PC-3 (cell line): Measurements from ENCODE around the gene CERS6. TPM values are rescaled to one million over a fixed set of nuclear protein-coding genes. Genes with fewer than 3 reads are reported as not detected.

Experiments
- ATAC-seq: fragments of 200-7000 bp; cut with Tn5 transposase; 2 replicates; pipeline ENCODE4 v1.9.1; 2020; ENCODE audit warnings: mild to moderate bottlenecking, moderate library complexity
- BruUV-seq: library from RNA; stranded (reverse); fragments of 400-500 nt; replicated peaks from 2 replicates; lab custom pipeline; 2021; lab: Mats Ljungman, UMichigan
- CTCF ChIA-PET: fragments of 300-600 bp; sonication (Branson Sonifier 250); formaldehyde crosslinking; loops from one replicate; lab custom pipeline; 2022; ENCODE audit warnings: antibody characterized with exemption; lab: Charles Lee
- POLR2A ChIA-PET: fragments of 300-600 bp; sonication (Branson Sonifier 250); formaldehyde crosslinking; loops from one replicate; lab custom pipeline; 2022; ENCODE audit warnings: antibody characterized with exemption; ENCODE audit not compliant: unreplicated experiment; lab: Charles Lee
- DNase-seq: peaks from one replicate; pipeline ENCODE4 v3.0.0-alpha.2; 2015
- H2AFZ ChIP-seq: fragments of 300-600 bp; sonication (generic); 2 replicates; pipeline ENCODE4 v1.6.0; 2016; ENCODE audit warnings: antibody characterized with exemption, low read length
- H3F3A ChIP-seq: fragments of 300-600 bp; sonication (generic); one replicate; pipeline ENCODE4 v1.6.0; 2017; ENCODE audit warnings: antibody characterized with exemption, low read length, control low read depth, mild to moderate bottlenecking; ENCODE audit not compliant: unreplicated experiment
- H3K27ac ChIP-seq: fragments of 300-600 bp; sonication (generic); 2 replicates; pipeline ENCODE4 v1.5.1; 2016; ENCODE audit warnings: mild to moderate bottlenecking, low read length
- H3K27me3 ChIP-seq: fragments of 300-600 bp; sonication (generic); 2 replicates; pipeline ENCODE4 v1.6.1; 2016; ENCODE audit warnings: low read length, mixed read lengths
- H3K36me3 ChIP-seq: fragments of 300-600 bp; sonication (generic); 2 replicates; pipeline ENCODE4 v1.6.1; 2016; ENCODE audit warnings: low read depth, mixed run types, low read length, mixed read lengths
- H3K4me1 ChIP-seq: fragments of 300-600 bp; sonication (generic); 2 replicates; pipeline ENCODE4 v1.5.1; 2016; ENCODE audit warnings: low read length; ENCODE audit not compliant: insufficient read depth
- H3K4me2 ChIP-seq: fragments of 300-600 bp; sonication (generic); 2 replicates; pipeline ENCODE4 v1.6.0; 2016; ENCODE audit warnings: low read length
- H3K4me3 ChIP-seq: fragments of 300-600 bp; sonication (generic); 2 replicates; pipeline ENCODE4 v1.5.1; 2016; ENCODE audit warnings: mild to moderate bottlenecking, low read length, mixed read lengths
- H3K79me2 ChIP-seq: fragments of 300-600 bp; sonication (generic); 2 replicates; pipeline ENCODE4 v1.6.1; 2017; ENCODE audit warnings: low read length, mixed read lengths
- H3K9ac ChIP-seq: fragments of 300-600 bp; sonication (generic); 2 replicates; pipeline ENCODE4 v1.6.0; 2016; ENCODE audit warnings: mild to moderate bottlenecking, low read length
- H3K9me2 ChIP-seq: fragments of 300-600 bp; sonication (generic); replicated peaks from 2 replicates; pipeline ENCODE4 v1.6.1; 2016; ENCODE audit warnings: mixed run types, low read length, mixed read lengths
- H3K9me3 ChIP-seq: fragments of 300-600 bp; sonication (generic); 2 replicates; pipeline ENCODE4 v1.6.1; 2016; ENCODE audit warnings: low read length, mixed read lengths
- H4K20me1 ChIP-seq: fragments of 300-600 bp; sonication (generic); 2 replicates; pipeline ENCODE4 v1.6.1; 2016; ENCODE audit warnings: low read length, mixed read lengths
- EZH2 ChIP-seq: fragments of 300-600 bp; sonication (generic); IDR thresholded peaks from one replicate; pipeline ENCODE4 v1.6.1; 2017; ENCODE audit warnings: antibody characterized with exemption, mild to moderate bottlenecking, low read length; ENCODE audit not compliant: unreplicated experiment
- EZH2phosphoT487 ChIP-seq: fragments of 300-600 bp; sonication (generic); IDR thresholded peaks from 2 replicates; pipeline ENCODE4 v1.6.1; 2018; ENCODE audit warnings: mild to moderate bottlenecking, antibody characterized with exemption, low read length, borderline replicate concordance
- intact Hi-C: fragments of 100-400 bp; cut with micrococcal nuclease; formaldehyde crosslinking; loops from 2 replicates; pipeline ENCODE4 v1.9.0; 2023
- total RNA-seq: library from RNA; depleted of rRNA; stranded (reverse); fragments of >200 nt; gene quantifications from 2 replicates; pipeline ENCODE4 v1.2.3, GENCODE V29; 2014
- TF ChIP-seq, protein P1 (sequence below): fragments of 300-600 bp; sonication (generic); conservative IDR thresholded peaks from 2 replicates; pipeline ENCODE4 v1.5.1; 2017; ENCODE audit warnings: antibody characterized with exemption, low read depth, mild to moderate bottlenecking, low read length

Gene CERS6
- total RNA-seq, 1 experiment from 2014 or later = 24.2 TPM

DNA sequence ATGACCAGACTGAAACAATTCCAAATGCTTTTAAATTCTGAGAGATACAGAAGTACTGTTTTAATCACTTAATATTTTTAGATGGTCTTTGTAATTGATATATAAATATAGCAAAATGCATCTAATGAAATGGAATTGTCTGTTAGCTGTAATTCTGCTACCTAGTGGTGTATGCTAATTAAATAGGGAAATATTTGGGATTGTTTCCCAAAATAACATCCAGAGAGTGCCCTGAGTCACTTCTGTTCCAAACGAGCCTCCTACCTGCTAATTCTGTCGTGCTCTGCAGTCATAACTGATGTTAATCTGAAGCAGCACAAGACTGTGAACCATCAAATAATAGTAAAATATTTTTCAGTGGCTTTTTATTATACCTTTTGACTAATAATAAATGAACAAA, 274.9 kb downstream of the CERS6 start:
- Histone ChIP-seq H3K9me2 (no peaks in the 10 kb centered on the region), H3K4me3 (no peak overlapping the region), H3F3A (no peaks in the 10 kb centered on the region), H4K20me1 (no peaks in the 10 kb centered on the region), H3K79me2 (no peaks in the 10 kb centered on the region), H3K4me1 (no peaks in the 10 kb centered on the region), H2AFZ (no peak overlapping the region), H3K27me3 (no peaks in the 10 kb centered on the region), H3K36me3 (no peaks in the 10 kb centered on the region), H3K4me2 (no peak overlapping the region), H3K9ac (no peak overlapping the region), H3K9me3 (no peaks in the 10 kb centered on the region), H3K27ac (no peak overlapping the region)
- ATAC-seq = no peak
- intact Hi-C loops = no loop called here
- no peak for DNase-seq
- ChIA-PET POLR2A (interaction anchor here (0.5 kb wide), 1 partner anchor 148 kb away, joined by 4 read pairs; no protein-coding TSS in a partner anchor), CTCF (no interaction called here)
- BruUV-seq = no TSS peak
- TF ChIP-seq EZH2 (no peak), EZH2phosphoT487 (no peak)
- TF ChIP-seq, protein P1, sequence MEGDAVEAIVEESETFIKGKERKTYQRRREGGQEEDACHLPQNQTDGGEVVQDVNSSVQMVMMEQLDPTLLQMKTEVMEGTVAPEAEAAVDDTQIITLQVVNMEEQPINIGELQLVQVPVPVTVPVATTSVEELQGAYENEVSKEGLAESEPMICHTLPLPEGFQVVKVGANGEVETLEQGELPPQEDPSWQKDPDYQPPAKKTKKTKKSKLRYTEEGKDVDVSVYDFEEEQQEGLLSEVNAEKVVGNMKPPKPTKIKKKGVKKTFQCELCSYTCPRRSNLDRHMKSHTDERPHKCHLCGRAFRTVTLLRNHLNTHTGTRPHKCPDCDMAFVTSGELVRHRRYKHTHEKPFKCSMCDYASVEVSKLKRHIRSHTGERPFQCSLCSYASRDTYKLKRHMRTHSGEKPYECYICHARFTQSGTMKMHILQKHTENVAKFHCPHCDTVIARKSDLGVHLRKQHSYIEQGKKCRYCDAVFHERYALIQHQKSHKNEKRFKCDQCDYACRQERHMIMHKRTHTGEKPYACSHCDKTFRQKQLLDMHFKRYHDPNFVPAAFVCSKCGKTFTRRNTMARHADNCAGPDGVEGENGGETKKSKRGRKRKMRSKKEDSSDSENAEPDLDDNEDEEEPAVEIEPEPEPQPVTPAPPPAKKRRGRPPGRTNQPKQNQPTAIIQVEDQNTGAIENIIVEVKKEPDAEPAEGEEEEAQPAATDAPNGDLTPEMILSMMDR = no peak

DNA sequence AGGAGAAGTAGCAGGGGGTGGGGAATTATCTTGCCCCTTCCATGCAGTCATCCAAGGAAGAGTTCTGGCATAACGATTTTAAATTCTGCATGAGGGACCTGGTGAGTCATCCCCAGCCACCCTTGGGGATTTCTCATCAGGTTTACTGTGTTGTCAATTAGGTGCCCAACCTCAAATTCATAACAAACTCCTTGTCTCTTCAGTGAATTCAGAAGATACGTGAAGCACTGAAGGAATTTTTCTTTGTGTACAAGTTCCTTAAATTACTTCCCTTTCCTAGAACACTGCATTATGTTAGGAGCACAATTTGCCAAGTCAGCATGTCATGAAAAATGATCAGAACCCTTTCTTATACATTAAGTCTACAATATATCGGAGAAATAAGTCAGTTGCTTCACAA, 275.5 kb downstream of the CERS6 start:
- Histone ChIP-seq H3K4me3 (no peak overlapping the region), H3K9me3 (no peaks in the 10 kb centered on the region), H4K20me1 (no peaks in the 10 kb centered on the region), H2AFZ (no peak overlapping the region), H3K9me2 (no peaks in the 10 kb centered on the region), H3K4me2 (no peak overlapping the region), H3K79me2 (no peaks in the 10 kb centered on the region), H3K27me3 (no peaks in the 10 kb centered on the region), H3K27ac (no peak overlapping the region), H3K9ac (no peak overlapping the region), H3K4me1 (no peaks in the 10 kb centered on the region), H3K36me3 (no peaks in the 10 kb centered on the region), H3F3A (no peaks in the 10 kb centered on the region)
- ChIA-PET CTCF (no interaction called here), POLR2A (no interaction called here)
- ATAC-seq (peak; percentile 42; the same call in 1 of the 2 replicates), DNase-seq (peak; percentile 21)
- TF ChIP-seq, protein P1 = no peak
- no peak for TF ChIP-seq EZH2
- no peak for TF ChIP-seq EZH2phosphoT487
- intact Hi-C loops = no loop called here
- BruUV-seq = no TSS peak

DNA sequence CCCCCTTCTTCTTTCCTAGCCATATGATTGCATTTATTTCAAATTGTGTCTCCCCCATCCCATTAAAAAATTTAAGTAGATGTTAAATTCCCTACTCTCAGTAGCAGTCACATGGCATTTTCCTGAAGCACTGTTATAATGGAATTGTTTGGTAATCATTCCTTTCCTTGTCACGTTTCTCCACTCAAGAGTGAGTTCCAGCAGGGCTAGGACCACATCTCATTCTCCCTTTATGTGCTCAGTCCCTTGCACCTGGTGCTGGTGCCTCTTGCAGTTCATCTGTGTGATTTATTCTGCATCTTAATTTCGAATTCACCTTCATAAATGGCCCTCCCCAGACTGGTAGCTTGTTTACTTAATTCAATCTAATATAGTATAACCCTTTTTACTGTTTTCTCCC, 276.0 kb downstream of the CERS6 start:
- Histone ChIP-seq H3K4me1 (no peaks in the 10 kb centered on the region), H3K27ac (no peak overlapping the region), H4K20me1 (no peaks in the 10 kb centered on the region), H3K36me3 (no peaks in the 10 kb centered on the region), H3K4me2 (no peak overlapping the region), H3K9me2 (no peaks in the 10 kb centered on the region), H3K9me3 (no peaks in the 10 kb centered on the region), H3K9ac (no peak overlapping the region), H3F3A (no peaks in the 10 kb centered on the region), H3K4me3 (no peak overlapping the region), H3K79me2 (no peaks in the 10 kb centered on the region), H2AFZ (no peak overlapping the region), H3K27me3 (no peaks in the 10 kb centered on the region)
- TF ChIP-seq, protein P1 = no peak
- TF ChIP-seq EZH2phosphoT487 (no peak), EZH2 (no peak)
- no peak for DNase-seq
- CTCF ChIA-PET = no interaction called here
- POLR2A ChIA-PET = no interaction called here
- BruUV-seq = no TSS peak
- no peak for ATAC-seq
- intact Hi-C loops = no loop called here
